ENCODE measurements around the gene TUBE1. TPM values are rescaled to one million over a fixed set of nuclear protein-coding genes. Genes with fewer than 3 reads are reported as not detected.
"Not testable (repeated sequence)": the region's sequence is repeated elsewhere in the genome, so short reads cannot be mapped to it uniquely, and the experiment has no call there.

TUBE1 gene
- total RNA-seq, 1 donor from 2014 or later: 8.5 TPM

- DNase-seq (ENCODE audit: low read depth in 2 of 2): no peak
These were observed 24.3 kb downstream of the TUBE1 start for GRCh38 chr6:112062966-112063365.

- DNase-seq (ENCODE audit: low read depth in 2 of 2): no peak
These were observed 25.7 kb downstream of the TUBE1 start for GRCh38 chr6:112061605-112062004.

GRCh38 chr6:112058243-112059032, 28.8 kb downstream of the TUBE1 start:
- no peak for DNase-seq (ENCODE audit: low read depth in 2 of 2)

DNA sequence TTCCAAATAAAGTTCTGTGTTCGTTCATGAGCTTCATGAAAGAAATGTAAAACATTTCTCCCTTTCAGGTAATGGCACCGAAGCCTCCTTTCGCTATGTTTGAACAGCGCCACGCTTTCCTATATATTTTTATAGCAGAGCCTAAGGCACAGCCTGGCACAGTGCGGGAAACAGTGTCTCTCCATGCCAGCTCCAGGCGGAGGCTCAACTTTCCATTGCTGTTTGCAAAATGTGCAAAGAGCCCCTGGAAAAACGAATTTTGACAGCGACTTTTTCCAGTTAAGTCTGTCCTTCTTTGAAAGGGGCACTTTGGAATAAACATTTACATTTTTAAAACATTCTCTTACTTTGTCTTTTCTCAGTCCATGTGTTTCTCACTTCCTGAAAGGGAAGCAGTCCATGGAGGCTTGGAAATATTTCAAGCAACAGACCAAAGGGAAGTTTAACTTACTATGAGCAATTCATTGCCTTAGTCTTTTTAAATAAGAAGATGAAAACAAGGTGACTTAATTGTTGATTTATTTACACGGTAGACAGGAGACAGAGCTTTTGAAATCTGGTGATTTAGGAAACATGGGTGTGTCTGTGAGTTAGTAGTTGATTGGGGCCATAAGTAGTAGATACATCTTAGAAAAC, 32.6 kb downstream of the TUBE1 start:
- DNase-seq (ENCODE audit: low read depth in 2 of 2): no peak

- DNase-seq (ENCODE audit: low read depth in 2 of 2): no peak
These were observed 33.3 kb downstream of the TUBE1 start, which contains the start of gene CCN6 for GRCh38 chr6:112054001-112054400. TSS of gene CCN6 (plus strand) at chr6:112054104. CDS start at chr6:112054358, 254 bp downstream.

DNA sequence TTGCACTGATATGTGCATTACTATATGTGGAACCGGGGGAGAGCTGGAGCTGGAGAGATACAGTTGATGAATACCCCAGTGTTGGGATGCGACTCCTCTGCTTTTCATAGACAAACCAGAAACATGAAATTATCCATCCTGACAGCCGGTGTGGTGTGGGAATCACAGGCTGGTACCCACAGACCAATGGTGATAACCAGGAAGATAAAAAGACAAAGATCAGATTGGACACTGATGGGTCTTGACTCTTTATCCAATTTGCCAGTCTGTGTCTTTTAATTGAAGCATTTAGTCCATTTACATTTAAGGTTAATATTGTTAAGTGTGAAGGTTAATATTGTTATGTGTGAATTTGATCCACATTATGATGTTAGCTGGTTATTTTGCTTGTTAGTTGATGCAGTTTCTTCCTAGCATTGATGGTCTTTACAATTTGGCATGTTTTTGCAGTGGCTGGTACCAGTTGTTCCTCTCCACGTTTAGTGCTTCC, 36.0 kb downstream of the TUBE1 start:
- DNase-seq (ENCODE audit: low read depth in 2 of 2): not testable (repeated sequence)

DNA sequence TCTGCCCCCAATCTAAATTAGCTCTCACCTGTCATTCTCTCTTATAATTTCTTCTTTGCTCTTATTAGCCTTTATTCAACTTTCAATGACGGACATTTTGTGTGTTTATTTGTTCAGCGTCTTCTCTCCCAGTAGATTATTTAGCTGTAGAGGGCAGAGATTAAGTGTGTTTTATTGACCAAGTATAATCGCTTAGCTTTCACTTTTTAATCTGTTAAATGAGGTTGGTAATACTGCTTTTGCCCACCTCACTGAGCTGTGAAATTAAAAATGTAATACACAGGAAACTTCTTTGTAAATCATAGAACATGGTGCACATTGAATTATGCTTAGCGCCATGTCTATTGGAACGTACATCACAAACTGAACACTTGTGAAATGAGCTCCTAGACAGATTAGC, 36.9 kb downstream of the TUBE1 start:
- no peak for DNase-seq (ENCODE audit: low read depth in 2 of 2)

GRCh38 chr6:112049996-112050395, 37.3 kb downstream of the TUBE1 start:
- DNase-seq (ENCODE audit: low read depth in 2 of 2): no peak

GRCh38 chr6:112049026-112049799, 38.1 kb downstream of the TUBE1 start:
- DNase-seq (ENCODE audit: low read depth in 2 of 2): no peak

GRCh38 chr6:112047523-112047922, 39.8 kb downstream of the TUBE1 start:
- DNase-seq (ENCODE audit: low read depth in 2 of 2): not testable (repeated sequence)

DNA sequence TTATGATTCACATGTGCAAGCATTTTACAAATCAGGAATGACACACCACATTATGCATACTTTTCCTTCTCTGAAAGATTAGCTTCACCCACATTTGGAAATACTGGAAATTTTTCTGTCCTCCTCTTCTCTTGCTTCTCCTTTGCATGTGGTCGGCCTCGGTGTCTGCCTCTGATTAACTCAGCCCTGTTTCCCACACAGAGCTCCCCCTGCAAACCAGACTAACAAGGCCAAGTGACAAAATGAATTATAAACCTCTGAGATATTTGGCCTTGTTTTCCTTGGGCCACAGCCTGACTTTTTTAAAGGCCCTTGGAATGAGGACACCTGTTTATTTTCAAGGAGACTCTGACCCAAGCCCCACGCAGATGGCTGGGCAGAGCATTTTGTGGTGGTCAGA, 42.4 kb downstream of the TUBE1 start:
- no peak for DNase-seq (ENCODE audit: low read depth in 2 of 2)

GRCh38 chr6:112044196-112044595, 43.1 kb downstream of the TUBE1 start:
- DNase-seq (ENCODE audit: low read depth in 2 of 2): no peak

GRCh38 chr6:112043032-112044007, 44.0 kb downstream of the TUBE1 start:
- peak; percentile 85 to 95 for DNase-seq (ENCODE audit: low read depth in 2 of 2)

DNA sequence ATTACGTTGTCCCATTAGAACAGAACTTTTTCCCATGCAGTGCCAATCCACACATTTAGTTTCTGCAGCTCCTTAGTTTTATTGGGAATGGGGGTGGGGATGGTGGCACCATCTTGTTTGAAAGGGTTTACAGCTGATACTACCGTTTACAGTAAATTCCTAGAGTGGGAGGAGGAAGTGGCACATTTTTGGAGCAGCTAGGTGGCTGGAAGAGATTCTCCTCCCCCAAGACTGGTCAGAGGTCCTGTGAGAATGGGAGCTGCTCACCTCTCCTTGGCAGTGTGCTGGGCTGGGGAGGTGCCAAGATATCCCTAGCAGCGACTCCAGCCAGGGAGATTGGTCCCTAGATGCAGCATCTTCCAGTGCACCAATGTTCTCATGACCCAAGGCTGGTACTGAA, 45.7 kb downstream of the TUBE1 start:
- DNase-seq (ENCODE audit: low read depth in 2 of 2): peak in 1 of 2 donors; percentile 34

DNA sequence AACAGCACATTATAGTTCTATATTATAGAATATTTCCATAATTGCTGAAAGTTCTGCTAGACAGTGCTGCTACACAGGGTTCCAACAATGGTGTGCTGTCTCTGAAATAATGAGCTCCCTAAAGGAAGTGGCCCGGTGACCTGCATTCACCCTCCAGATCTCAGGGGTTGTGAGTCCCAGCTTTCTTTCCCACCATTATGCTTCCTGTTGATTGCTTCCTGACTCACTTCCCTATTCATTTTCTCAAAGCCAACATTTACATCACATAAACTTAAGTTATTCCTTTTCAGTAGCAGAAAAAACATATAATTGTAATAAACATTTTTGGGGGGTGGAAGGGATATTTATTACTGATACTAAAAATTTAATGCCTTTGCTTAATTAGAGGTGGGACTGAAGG, 46.3 kb downstream of the TUBE1 start:
- peak in 1 of 2 donors; percentile 92 for DNase-seq (ENCODE audit: low read depth in 2 of 2)

GRCh38 chr6:112039431-112039770, 47.9 kb downstream of the TUBE1 start:
- no peak for DNase-seq (ENCODE audit: low read depth in 2 of 2)

- no peak for DNase-seq (ENCODE audit: low read depth in 2 of 2)
These were observed 48.4 kb downstream of the TUBE1 start for GRCh38 chr6:112038756-112039430.

- no peak for DNase-seq (ENCODE audit: low read depth in 2 of 2)
These were observed 49.0 kb downstream of the TUBE1 start for GRCh38 chr6:112038268-112038667.

GRCh38 chr6:112037783-112038216, 49.5 kb downstream of the TUBE1 start:
- peak; percentile 34 to 92 for DNase-seq (ENCODE audit: low read depth in 2 of 2)

DNA sequence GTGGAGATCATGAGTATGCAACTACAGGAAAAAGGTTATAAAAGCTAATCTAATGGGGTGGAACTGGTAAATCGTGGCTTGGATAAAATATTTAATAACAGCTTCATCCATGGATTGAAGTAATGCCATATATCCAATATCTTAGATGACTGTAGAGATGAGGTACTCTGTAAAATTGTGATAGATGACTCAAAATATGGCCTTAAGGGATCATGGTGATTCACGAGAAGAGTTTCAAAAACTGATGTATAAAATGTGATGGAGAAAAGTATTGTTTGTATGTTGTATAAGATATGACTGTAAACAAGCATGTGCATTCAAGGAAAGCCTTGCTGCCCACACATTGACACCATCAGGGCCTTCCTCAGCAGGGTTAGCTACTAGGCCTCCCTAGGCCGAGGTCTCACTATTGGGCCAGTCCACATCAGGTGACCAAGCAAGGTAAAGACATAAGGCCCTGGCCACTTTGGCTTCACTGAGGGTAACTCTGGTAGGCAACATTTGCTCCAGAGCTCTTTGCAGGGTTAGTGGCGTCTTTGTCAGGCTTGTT, 51.1 kb downstream of the TUBE1 start:
- no peak for DNase-seq (ENCODE audit: low read depth in 2 of 2)
